GM12864 (cell line): ENCODE measurements around the gene SCMH1.
"Not testable (repeated sequence)": the region's sequence is repeated elsewhere in the genome, so short reads cannot be mapped to it uniquely, and the experiment has no call there.

ENCODE experiments used
- DNase-seq: peaks from one replicate; pipeline ENCODE4 v3.0.0-alpha.2; 2011; ENCODE audit warnings: low read depth
- H3K4me3 ChIP-seq: 2 replicates; pipeline ENCODE4 v1.5.1; 2011; ENCODE audit warnings: mild to moderate bottlenecking, low read depth, low read length, control low read depth
- CTCF ChIP-seq: IDR thresholded peaks from 2 replicates; pipeline ENCODE4 v1.5.1; 2011; ENCODE audit warnings: low read depth, mild to moderate bottlenecking, moderate library complexity, low read length, control low read depth, inconsistent platforms; ENCODE audit errors: missing control alignments

SCMH1 gene

GRCh38 chr1:41274752-41275545 lies 32.8 kb upstream of the SCMH1 start:
- H3K4me3 ChIP-seq = no peak overlapping the region
- DNase-seq = no peak
- no peak for TF ChIP-seq CTCF

GRCh38 chr1:41272601-41273000 lies 30.5 kb upstream of the SCMH1 start:
- no peak for DNase-seq
- H3K4me3 ChIP-seq = no peak overlapping the region
- TF ChIP-seq CTCF = no peak

GRCh38 chr1:41268154-41268770 lies 26.2 kb upstream of the SCMH1 start:
- no peak overlapping the region for H3K4me3 ChIP-seq
- peak; percentile 99 for TF ChIP-seq CTCF
- peak; percentile 5 for DNase-seq

GRCh38 chr1:41261926-41262618 lies 20.0 kb upstream of the SCMH1 start:
- DNase-seq = no peak
- no peak for TF ChIP-seq CTCF
- no peak overlapping the region for H3K4me3 ChIP-seq

GRCh38 chr1:41260768-41261167 lies 18.7 kb upstream of the SCMH1 start:
- TF ChIP-seq CTCF = no peak
- DNase-seq = no peak
- H3K4me3 ChIP-seq = no peak overlapping the region

GRCh38 chr1:41259221-41259620 lies 17.1 kb upstream of the SCMH1 start:
- H3K4me3 ChIP-seq = no peak overlapping the region
- no peak for TF ChIP-seq CTCF
- no peak for DNase-seq

- DNase-seq = no peak
These were observed 13.9 kb upstream of the SCMH1 start for GRCh38 chr1:41255978-41256377.

GRCh38 chr1:41251120-41251519 lies 9.0 kb upstream of the SCMH1 start:
- DNase-seq, H3K4me3 ChIP-seq: not testable (repeated sequence)

More at GRCh38 chr1:41255978-41256377, 13.9 kb upstream of the SCMH1 start:
- TF ChIP-seq CTCF = no peak
- no peak overlapping the region for H3K4me3 ChIP-seq
